Type B pancreatic cell (in vitro differentiated cells): ENCODE results near the gene CERT1. TPM values are rescaled to one million over a fixed set of nuclear protein-coding genes. Genes with fewer than 3 reads are reported as not detected.

Source experiments
- DNase-seq: peaks from one replicate; pipeline ENCODE4 v3.0.0; 2021; ENCODE audit warnings: mixed read lengths; ENCODE audit not compliant: unreplicated experiment; ENCODE audit errors: extremely low spot score
- H3K27ac Mint-ChIP-seq: 2 replicates; pipeline ENCODE4 v1.8.0; 2021; ENCODE audit warnings: mild to moderate bottlenecking, mixed read lengths
- H3K27me3 Mint-ChIP-seq: 2 replicates; pipeline ENCODE4 v1.8.0; 2021; ENCODE audit warnings: mixed read lengths
- H3K36me3 Mint-ChIP-seq: 2 replicates; pipeline ENCODE4 v1.8.0; 2021; ENCODE audit warnings: mixed read lengths
- H3K4me1 Mint-ChIP-seq: one replicate; pipeline ENCODE4 v1.8.0; 2021; ENCODE audit warnings: mixed read lengths; ENCODE audit not compliant: unreplicated experiment
- H3K4me3 Mint-ChIP-seq: 2 replicates; pipeline ENCODE4 v1.8.0; 2021; ENCODE audit warnings: mild to moderate bottlenecking, mixed read lengths
- H3K9me3 Mint-ChIP-seq: 2 replicates; pipeline ENCODE4 v1.8.0; 2021; ENCODE audit warnings: mixed read lengths
- total RNA-seq: library from RNA; stranded (reverse); gene quantifications from 2 replicates; pipeline ENCODE4 v1.2.1, GENCODE V29; 2021; ENCODE audit warnings: low replicate concordance
- TF ChIP-seq, protein P1 (sequence below): fragments of 200-600 bp; sonication (generic); conservative IDR thresholded peaks from 2 replicates; pipeline ENCODE4 v1.5.0; 2021; ENCODE audit warnings: antibody characterized with exemption, mild to moderate bottlenecking

Gene CERT1
- total RNA-seq, 1 donor from 2014 or later: 55.6 TPM

DNA sequence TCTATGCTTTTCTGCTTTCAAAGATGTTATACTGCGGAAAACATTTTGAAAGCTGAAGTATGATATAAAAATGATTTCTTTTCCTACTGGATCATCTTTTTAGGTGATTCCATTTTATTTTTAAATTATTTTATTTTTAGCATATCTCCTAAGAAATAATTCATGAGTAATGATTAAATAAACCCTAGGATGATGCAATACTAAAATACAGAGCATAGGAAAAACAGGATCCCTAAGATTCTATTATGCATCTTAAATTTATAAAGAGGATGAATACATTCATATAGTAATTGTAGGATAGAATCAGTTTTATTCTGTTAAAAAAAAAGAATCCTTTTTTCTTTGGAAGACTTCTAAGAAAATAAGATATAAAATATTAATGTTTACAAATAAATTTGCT lies 11.1 kb upstream of the CERT1 start:
- TF ChIP-seq, protein P1, sequence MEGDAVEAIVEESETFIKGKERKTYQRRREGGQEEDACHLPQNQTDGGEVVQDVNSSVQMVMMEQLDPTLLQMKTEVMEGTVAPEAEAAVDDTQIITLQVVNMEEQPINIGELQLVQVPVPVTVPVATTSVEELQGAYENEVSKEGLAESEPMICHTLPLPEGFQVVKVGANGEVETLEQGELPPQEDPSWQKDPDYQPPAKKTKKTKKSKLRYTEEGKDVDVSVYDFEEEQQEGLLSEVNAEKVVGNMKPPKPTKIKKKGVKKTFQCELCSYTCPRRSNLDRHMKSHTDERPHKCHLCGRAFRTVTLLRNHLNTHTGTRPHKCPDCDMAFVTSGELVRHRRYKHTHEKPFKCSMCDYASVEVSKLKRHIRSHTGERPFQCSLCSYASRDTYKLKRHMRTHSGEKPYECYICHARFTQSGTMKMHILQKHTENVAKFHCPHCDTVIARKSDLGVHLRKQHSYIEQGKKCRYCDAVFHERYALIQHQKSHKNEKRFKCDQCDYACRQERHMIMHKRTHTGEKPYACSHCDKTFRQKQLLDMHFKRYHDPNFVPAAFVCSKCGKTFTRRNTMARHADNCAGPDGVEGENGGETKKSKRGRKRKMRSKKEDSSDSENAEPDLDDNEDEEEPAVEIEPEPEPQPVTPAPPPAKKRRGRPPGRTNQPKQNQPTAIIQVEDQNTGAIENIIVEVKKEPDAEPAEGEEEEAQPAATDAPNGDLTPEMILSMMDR: no peak
- H3K27ac Mint-ChIP-seq: no peak overlapping the region

DNA sequence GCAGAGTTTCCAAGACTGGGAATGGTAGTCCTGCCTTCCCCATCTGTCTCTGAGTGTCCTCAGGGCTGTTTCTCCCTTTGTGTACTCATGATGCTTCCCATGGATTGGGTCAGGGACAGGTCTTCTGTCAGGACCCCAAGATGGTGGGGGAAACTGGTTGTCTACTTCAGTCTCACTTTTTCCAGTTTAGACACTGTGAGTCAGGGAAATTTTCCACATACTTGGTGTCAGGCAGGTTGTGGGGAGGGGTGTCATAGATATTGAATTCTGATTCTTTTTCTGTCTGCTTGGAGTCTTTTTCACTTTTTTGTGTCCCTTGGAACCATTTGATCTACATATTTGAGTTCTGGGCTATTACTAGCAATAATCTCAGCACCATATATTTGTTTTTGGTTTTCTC lies 10.6 kb upstream of the CERT1 start:
- Mint-ChIP-seq H3K27ac (no peak overlapping the region), H3K27me3 (no peaks in the 10 kb centered on the region), H3K9me3 (peaks cover 7% of the 10 kb centered on the region), H3K4me3 (no peak overlapping the region), H3K4me1 (peaks cover 6% of the 10 kb centered on the region), H3K36me3 (peaks cover 31% of the 10 kb centered on the region)
- TF ChIP-seq, protein P1: no peak
- DNase-seq: no peak

More for the DNA sequence above, 11.1 kb upstream of the CERT1 start:
- peaks cover 6% of the 10 kb centered on the region for H3K4me1 Mint-ChIP-seq
- H3K4me3 Mint-ChIP-seq: no peak overlapping the region
- peaks cover 30% of the 10 kb centered on the region for H3K36me3 Mint-ChIP-seq
- H3K9me3 Mint-ChIP-seq: peaks cover 7% of the 10 kb centered on the region
- DNase-seq: no peak
- no peaks in the 10 kb centered on the region for H3K27me3 Mint-ChIP-seq

DNA sequence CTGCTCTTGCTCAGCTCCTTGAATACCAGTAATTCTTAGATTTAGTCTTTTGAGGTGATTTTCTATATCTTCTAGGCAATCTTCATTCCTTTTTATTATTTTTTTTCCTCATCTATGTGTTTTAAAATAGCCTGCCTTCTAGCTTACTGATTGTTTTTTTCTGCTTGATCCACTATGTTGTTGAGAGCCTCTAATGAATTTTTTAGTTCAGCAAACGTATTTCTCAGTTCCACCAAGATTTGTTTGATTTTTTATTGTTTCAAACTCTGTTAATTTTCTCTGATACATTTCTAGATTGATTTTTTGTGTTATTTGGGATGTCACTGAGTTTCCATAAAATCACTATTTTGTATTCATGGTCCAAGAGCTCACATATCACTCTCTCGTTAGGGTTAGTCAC lies 9.8 kb upstream of the CERT1 start:
- TF ChIP-seq, protein P1: no peak
- no peak for DNase-seq
- Mint-ChIP-seq H3K27me3 (no peaks in the 10 kb centered on the region), H3K4me3 (no peak overlapping the region), H3K27ac (no peak overlapping the region), H3K36me3 (peaks cover 35% of the 10 kb centered on the region), H3K9me3 (peaks cover 7% of the 10 kb centered on the region), H3K4me1 (peaks cover 6% of the 10 kb centered on the region)

DNA sequence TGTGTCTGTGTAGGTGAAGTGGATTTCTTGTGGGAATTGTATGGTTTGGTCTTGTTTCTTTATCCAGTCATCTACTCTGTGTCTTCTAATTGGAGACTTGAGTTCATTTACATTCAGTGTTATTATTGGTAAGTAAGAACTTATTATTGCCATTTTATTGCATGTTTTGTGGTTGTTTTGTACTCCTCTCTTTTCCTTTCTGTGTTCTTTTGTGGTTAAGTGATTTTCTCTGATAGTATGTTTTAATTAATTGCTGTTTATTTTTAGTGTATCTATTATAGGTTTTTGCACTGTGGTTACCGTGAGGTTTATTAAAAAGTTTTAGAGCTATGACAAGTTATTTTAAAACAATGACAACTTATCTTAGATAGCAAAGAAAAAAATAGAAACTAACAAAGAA lies 8.3 kb upstream of the CERT1 start:
- no peaks in the 10 kb centered on the region for H3K27me3 Mint-ChIP-seq
- no peak overlapping the region for H3K27ac Mint-ChIP-seq
- peaks cover 7% of the 10 kb centered on the region for H3K9me3 Mint-ChIP-seq
- no peak overlapping the region for H3K4me3 Mint-ChIP-seq
- no peak for DNase-seq
- TF ChIP-seq, protein P1: no peak
- peaks cover 30% of the 10 kb centered on the region for H3K36me3 Mint-ChIP-seq
- peaks cover 6% of the 10 kb centered on the region for H3K4me1 Mint-ChIP-seq

DNA sequence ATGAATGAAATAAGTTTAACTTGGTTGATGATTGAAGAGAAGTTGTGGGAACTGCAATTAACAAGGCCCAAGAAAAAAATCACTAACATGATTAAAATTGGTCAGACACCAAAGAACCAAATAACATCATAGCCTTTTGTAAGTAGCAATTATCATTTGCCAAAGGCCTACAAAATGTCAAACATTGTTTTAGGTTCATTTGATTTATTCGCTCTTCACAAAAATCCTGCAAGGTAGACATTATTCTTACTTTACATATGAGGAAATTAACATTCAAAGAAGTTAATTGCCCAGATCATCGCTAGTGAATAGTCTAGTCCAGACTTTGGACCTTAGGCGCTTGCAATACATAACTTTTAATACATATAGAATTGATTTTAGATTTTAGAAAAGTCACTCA lies 2.9 kb upstream of the CERT1 start:
- TF ChIP-seq, protein P1: no peak
- H3K36me3 Mint-ChIP-seq: peaks cover 17% of the 10 kb centered on the region
- no peak overlapping the region for H3K27ac Mint-ChIP-seq
- peaks cover 24% of the 10 kb centered on the region for H3K4me1 Mint-ChIP-seq
- no peaks in the 10 kb centered on the region for H3K27me3 Mint-ChIP-seq
- no peaks in the 10 kb centered on the region for H3K9me3 Mint-ChIP-seq
- no peak overlapping the region for H3K4me3 Mint-ChIP-seq
- no peak for DNase-seq

DNA sequence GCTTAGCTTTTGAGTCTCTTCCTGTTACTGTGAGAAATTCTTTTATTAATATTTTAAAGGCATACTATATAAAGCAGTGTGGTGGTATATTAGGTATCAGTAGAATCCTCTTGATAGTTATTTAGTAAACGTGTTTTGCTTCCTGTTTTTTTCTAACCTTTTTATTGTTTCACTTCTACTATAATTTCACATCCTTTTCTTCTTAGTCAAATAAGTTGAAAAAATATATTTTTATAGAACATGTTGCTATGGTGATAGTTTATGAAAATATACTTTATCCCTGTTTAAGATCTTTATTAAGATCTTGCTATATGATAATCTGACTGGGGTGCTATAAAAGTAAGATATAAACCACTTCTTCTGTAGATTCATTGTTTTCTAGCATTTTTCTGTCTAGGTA lies 2.4 kb upstream of the CERT1 start:
- Mint-ChIP-seq H3K4me1 (peaks cover 28% of the 10 kb centered on the region), H3K27me3 (no peaks in the 10 kb centered on the region), H3K9me3 (no peaks in the 10 kb centered on the region), H3K36me3 (peaks cover 14% of the 10 kb centered on the region), H3K27ac (no peak overlapping the region), H3K4me3 (no peak overlapping the region)
- DNase-seq: no peak
- TF ChIP-seq, protein P1: no peak
